ENCODE measurements around the gene CCDC15. TPM values are rescaled to one million over a fixed set of nuclear protein-coding genes. Genes with fewer than 3 reads are reported as not detected.

CCDC15 gene
- total RNA-seq, 4 donors from 2014 or later, result under 0.01 to 3.5 (median 1.7) TPM

GRCh38 chr11:125081098-125081798 is 127.2 kb downstream of the CCDC15 start:
- H3K4me3 ChIP-seq, result no peak overlapping the region
- no peaks in the 10 kb centered on the region for H3K4me1 ChIP-seq
- TF ChIP-seq CTCF (IDR thresholded peaks at IDR 0.05) (no peak), POLR2A (IDR thresholded peaks at IDR 0.05) (no peak)
- no peaks in the 10 kb centered on the region for H3K9me3 ChIP-seq
- H3K27ac ChIP-seq, result no peak overlapping the region
- H3K27me3 ChIP-seq, result no peaks in the 10 kb centered on the region
- H3K36me3 ChIP-seq, result no peaks in the 10 kb centered on the region
- intact Hi-C loops (cut with DNase I; ENCODE audit: low total_unique reads), result no loop called here
- DNase-seq, result no peak

- intact Hi-C loops (cut with DNase I; ENCODE audit: low total_unique reads), result no loop called here
- Histone ChIP-seq H3K9me3 (no peaks in the 10 kb centered on the region), H3K27me3 (no peaks in the 10 kb centered on the region), H3K4me1 (no peaks in the 10 kb centered on the region), H3K27ac (no peak overlapping the region), H3K36me3 (no peaks in the 10 kb centered on the region), H3K4me3 (no peak overlapping the region)
- no peak for DNase-seq
- no peak for TF ChIP-seq CTCF (IDR thresholded peaks at IDR 0.05)
- TF ChIP-seq POLR2A (IDR thresholded peaks at IDR 0.05), result no peak
Observed at GRCh38 chr11:125082040-125082439, 128.0 kb downstream of the CCDC15 start.

DNA sequence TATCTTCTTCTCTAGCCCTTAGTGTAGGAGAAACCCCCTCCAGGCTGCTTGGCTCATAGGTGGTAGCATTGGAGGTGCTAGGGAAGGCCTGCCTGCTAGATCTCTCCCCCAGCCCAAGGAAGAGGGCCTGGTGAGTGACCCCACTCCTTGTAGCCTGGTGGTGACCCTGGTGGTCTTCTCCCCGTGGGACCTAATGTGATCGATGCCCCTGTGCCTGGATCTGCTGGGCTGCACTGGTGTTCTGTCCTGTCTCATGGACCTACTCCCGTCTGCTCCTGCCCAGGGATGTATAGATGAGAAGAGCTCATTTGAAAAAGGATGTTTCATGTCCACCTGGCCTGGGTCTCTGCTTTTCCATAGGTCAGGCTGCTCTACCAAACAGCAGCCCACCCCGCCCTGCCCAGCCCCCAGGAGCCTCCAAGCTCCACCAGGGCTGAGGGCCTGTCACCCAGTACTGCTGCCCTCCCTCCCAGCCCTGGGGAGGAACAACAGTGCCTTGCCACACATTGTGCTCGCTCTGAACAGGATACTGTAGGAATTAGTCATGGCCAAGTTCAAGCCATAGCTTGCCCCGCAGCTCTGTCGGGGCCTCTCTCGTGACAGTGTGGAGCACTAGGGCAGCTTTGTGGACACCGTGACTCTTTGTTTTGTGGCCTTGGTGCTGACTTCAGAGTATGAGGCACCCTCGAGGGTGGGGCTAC is 128.8 kb downstream of the CCDC15 start:
- intact Hi-C loops (cut with DNase I; ENCODE audit: low total_unique reads), result no loop called here
- no peak for DNase-seq
- no peaks in the 10 kb centered on the region for H3K4me1 ChIP-seq
- H3K36me3 ChIP-seq, result no peaks in the 10 kb centered on the region
- H3K27me3 ChIP-seq, result no peaks in the 10 kb centered on the region
- no peak overlapping the region for H3K4me3 ChIP-seq
- no peaks in the 10 kb centered on the region for H3K9me3 ChIP-seq
- H3K27ac ChIP-seq, result no peak overlapping the region
- no peak for TF ChIP-seq CTCF (IDR thresholded peaks at IDR 0.05)
- TF ChIP-seq POLR2A (IDR thresholded peaks at IDR 0.05), result no peak

DNA sequence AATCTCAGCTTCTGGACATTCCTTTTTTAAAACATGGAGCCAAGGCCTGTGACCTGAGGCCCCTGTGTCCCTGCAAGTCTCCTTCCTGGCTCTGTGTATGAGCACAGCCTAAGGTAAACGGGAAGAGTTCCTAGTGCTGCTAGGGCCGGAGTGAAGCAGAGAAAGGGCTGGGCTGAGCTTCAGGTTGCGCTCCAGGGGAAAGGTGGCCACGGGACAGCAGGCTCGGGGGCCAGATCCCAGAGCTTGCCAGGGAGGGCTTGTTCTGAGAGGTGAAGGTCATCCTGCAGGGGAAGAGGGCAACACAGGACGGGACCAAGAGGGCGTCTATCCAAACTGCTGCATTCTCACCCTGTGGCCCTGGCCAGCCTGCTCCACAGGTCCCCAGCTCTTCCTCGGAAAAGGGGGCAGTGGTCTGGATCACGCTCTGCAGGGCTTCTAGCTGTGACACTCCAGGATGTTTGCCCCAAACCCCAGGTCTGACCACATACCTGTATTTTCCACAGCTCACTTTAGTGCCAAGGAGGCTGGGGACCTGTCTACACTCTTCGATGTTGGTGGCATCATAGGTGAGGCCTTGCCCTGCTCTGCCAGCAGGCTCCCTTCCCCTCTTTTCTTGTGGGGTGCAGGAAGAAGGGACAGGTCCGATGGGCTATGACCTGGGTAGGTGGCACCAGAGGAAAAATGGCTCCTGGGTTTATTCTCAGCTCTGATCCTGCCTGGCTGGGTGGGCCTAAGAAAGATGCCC is 129.5 kb downstream of the CCDC15 start:
- intact Hi-C loops (cut with DNase I; ENCODE audit: low total_unique reads), result no loop called here
- H3K27ac ChIP-seq, result no peak overlapping the region
- no peaks in the 10 kb centered on the region for H3K9me3 ChIP-seq
- no peak for DNase-seq
- no peaks in the 10 kb centered on the region for H3K27me3 ChIP-seq
- H3K36me3 ChIP-seq, result no peaks in the 10 kb centered on the region
- H3K4me3 ChIP-seq, result no peak overlapping the region
- TF ChIP-seq POLR2A (IDR thresholded peaks at IDR 0.05), result no peak
- TF ChIP-seq CTCF (IDR thresholded peaks at IDR 0.05), result no peak
- no peaks in the 10 kb centered on the region for H3K4me1 ChIP-seq

DNA sequence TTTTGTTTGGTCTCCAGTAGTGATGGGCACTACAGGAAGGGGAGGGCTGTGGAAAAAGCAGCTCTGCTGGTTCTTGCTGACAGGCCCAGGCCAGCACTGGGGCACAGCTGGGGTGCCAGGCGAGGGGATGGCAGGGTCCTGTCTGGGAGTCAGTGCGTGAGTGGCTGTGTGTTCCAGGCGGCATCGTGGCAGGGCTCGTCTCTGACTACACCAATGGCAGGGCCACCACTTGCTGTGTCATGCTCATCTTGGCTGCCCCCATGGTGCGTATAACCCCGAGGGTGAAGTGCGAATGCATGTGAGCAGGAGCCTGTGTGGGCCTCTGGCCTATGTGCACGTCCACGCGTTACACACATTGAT is 130.0 kb downstream of the CCDC15 start:
- DNase-seq, result no peak
- Histone ChIP-seq H3K27me3 (no peaks in the 10 kb centered on the region), H3K4me3 (no peak overlapping the region), H3K36me3 (no peaks in the 10 kb centered on the region), H3K9me3 (no peaks in the 10 kb centered on the region), H3K27ac (no peak overlapping the region), H3K4me1 (no peaks in the 10 kb centered on the region)
- no peak for TF ChIP-seq CTCF (IDR thresholded peaks at IDR 0.05)
- TF ChIP-seq POLR2A (IDR thresholded peaks at IDR 0.05), result no peak
- intact Hi-C loops (cut with DNase I; ENCODE audit: low total_unique reads), result no loop called here
